WTC11 (cell line): ENCODE data around the gene AKAP10.
A peak's percentile ranks its signal among the peaks of the same experiment; 100 is the strongest.

Experiments
- CREB1 ChIP-seq: sonication (generic); formaldehyde crosslinking; IDR thresholded peaks from 2 replicates; pipeline ENCODE4 v1.8.0; 2023; ENCODE audit warnings: mild to moderate bottlenecking, missing genetic modification reagents
- ETV6 ChIP-seq: sonication (generic); formaldehyde crosslinking; IDR thresholded peaks from 2 replicates; pipeline ENCODE4 v1.8.1; 2022; ENCODE audit warnings: mild to moderate bottlenecking, missing genetic modification reagents
- FOXK1 ChIP-seq: sonication (generic); formaldehyde crosslinking; IDR thresholded peaks from 2 replicates; pipeline ENCODE4 v1.8.0; 2022; ENCODE audit warnings: mild to moderate bottlenecking, moderate library complexity, missing genetic modification reagents
- JUN ChIP-seq: sonication (generic); formaldehyde crosslinking; IDR thresholded peaks from 2 replicates; pipeline ENCODE4 v1.8.0; 2023; ENCODE audit warnings: mild to moderate bottlenecking, missing genetic modification reagents
- NR3C1 ChIP-seq: sonication (generic); formaldehyde crosslinking; conservative IDR thresholded peaks from 2 replicates; pipeline ENCODE4 v1.8.1; 2023; ENCODE audit warnings: low read depth, mild to moderate bottlenecking, missing genetic modification reagents
- SMAD3 ChIP-seq: sonication (generic); formaldehyde crosslinking; IDR thresholded peaks from 2 replicates; pipeline ENCODE4 v1.8.0; 2022; ENCODE audit warnings: missing genetic modification reagents, mild to moderate bottlenecking, borderline replicate concordance
- SOX15 ChIP-seq: fragments of 250-450 bp; sonication (Bioruptor Pico); IDR thresholded peaks from 2 replicates; pipeline ENCODE4 v1.9.0; 2021; ENCODE audit warnings: mild to moderate bottlenecking
- ZNF423 ChIP-seq: fragments of 250-450 bp; sonication (Bioruptor Pico); IDR thresholded peaks from 2 replicates; pipeline ENCODE4 v2.1.2; 2022; ENCODE audit warnings: mild to moderate bottlenecking, moderate library complexity
- TF ChIP-seq, protein P1 (sequence below): fragments of 200-600 bp; IDR thresholded peaks from 2 replicates; pipeline ENCODE4 v1.8.0; 2022; ENCODE audit warnings: antibody characterized with exemption

DNA sequence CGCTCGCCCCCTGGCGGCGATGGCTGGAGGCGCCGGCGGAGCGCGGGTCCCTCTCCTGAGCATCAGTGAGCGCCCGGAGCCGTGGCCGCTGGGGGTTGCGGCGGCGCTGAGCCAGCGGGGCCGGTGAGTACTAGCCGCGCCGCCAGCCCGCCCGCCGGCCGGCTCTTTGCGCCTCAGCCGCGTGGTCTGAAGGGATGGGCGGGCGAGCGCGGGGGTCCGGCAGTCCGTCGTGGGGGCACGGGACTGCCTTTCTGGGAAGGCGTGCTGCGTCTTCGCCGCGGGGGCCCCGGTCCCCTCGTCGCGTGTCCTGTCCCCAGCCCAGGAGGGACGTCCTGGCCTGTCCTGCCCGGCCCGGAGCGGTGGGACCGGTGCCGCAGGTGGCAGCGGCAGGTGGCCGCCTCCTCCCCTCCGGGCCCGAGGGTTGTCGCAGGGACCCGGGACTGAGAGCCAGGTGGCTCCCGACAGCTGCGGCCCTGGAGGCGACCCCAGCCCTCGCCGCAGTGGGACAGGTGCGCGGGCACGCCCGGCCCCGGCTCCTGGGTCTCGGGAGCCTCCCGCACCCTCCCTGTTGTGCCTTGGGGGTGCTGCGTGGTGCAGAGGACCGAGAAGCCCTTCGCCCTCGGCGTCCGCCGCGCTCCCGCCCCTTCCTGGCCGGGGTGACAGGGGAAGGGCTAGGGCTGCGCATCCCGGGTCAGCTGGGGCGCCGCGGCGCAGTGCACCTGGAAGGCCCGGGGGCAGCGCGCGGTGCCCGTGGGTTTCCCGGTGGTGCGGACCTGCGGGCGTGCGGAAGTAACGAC, 31.9 kb upstream of the AKAP10 start, which contains the start of gene SPECC1:
- TF ChIP-seq SMAD3 (CRISPR knock-in tag) (no peak), ZNF423 (no peak; the same call in 1 of the 2 replicates), NR3C1 (no peak), CREB1 (no peak), SOX15 (CRISPR knock-in tag) (no peak), JUN (CRISPR knock-in tag) (no peak), FOXK1 (CRISPR knock-in tag) (peak; percentile 24; the same call in 1 of the 2 replicates), ETV6 (CRISPR knock-in tag) (peak; percentile 34; the same call in 1 of the 2 replicates)
- TF ChIP-seq, protein P1, sequence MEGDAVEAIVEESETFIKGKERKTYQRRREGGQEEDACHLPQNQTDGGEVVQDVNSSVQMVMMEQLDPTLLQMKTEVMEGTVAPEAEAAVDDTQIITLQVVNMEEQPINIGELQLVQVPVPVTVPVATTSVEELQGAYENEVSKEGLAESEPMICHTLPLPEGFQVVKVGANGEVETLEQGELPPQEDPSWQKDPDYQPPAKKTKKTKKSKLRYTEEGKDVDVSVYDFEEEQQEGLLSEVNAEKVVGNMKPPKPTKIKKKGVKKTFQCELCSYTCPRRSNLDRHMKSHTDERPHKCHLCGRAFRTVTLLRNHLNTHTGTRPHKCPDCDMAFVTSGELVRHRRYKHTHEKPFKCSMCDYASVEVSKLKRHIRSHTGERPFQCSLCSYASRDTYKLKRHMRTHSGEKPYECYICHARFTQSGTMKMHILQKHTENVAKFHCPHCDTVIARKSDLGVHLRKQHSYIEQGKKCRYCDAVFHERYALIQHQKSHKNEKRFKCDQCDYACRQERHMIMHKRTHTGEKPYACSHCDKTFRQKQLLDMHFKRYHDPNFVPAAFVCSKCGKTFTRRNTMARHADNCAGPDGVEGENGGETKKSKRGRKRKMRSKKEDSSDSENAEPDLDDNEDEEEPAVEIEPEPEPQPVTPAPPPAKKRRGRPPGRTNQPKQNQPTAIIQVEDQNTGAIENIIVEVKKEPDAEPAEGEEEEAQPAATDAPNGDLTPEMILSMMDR, result no peak; the same call in none of the 2 replicates
